Nucleus accumbens (tissue), 56 donors: ENCODE measurements around the gene OR6M1.

ENCODE experiments used
- DNase-seq, 56 donors: peaks; one replicate each; lab custom pipeline; 2025; lab: John Stamatoyannopoulos, UW

The OR6M1 gene

GRCh38 chr11:123778511-123778910, 27.6 kb downstream of the OR6M1 start:
- DNase-seq, result no peak

- DNase-seq, result no peak
Observed at GRCh38 chr11:123775715-123776549, 30.2 kb downstream of the OR6M1 start.

GRCh38 chr11:123775289-123775688, 30.9 kb downstream of the OR6M1 start:
- DNase-seq, result no peak

GRCh38 chr11:123773959-123774358, 32.2 kb downstream of the OR6M1 start:
- no peak for DNase-seq

GRCh38 chr11:123773026-123773425, 33.1 kb downstream of the OR6M1 start:
- no peak for DNase-seq

- no peak for DNase-seq
Observed at GRCh38 chr11:123771664-123772063, 34.5 kb downstream of the OR6M1 start.

- no peak for DNase-seq
Observed at GRCh38 chr11:123770712-123771111, 35.4 kb downstream of the OR6M1 start.

GRCh38 chr11:123765601-123766000, 40.5 kb downstream of the OR6M1 start:
- DNase-seq, result no peak

- no peak for DNase-seq
Observed at GRCh38 chr11:123762422-123762821, 43.7 kb downstream of the OR6M1 start.

- no peak for DNase-seq
Observed at GRCh38 chr11:123760894-123761293, 45.3 kb downstream of the OR6M1 start.

GRCh38 chr11:123757976-123758375, 48.2 kb downstream of the OR6M1 start:
- DNase-seq, result no peak

GRCh38 chr11:123755813-123756212, 50.3 kb downstream of the OR6M1 start:
- no peak for DNase-seq
